ENCODE data around the gene JUP. TPM values are rescaled to one million over a fixed set of nuclear protein-coding genes. Genes with fewer than 3 reads are reported as not detected.

JUP gene
- total and polyA plus RNA-seq, 4 donors: 35.7 to 64.3 (median 44.7) TPM

GRCh38 chr17:41736983-41737679, 49.4 kb downstream of the JUP start:
- no peak for ATAC-seq (ENCODE audit: low FRiP score)
- Histone ChIP-seq H3K9me3 (ENCODE audit: control insufficient read depth, low read length) (no peaks in the 10 kb centered on the region), H3K4me1 (ENCODE audit: control insufficient read depth in 1 of 2, insufficient read depth in 2 of 2, low read length in 2 of 2) (no peaks in the 10 kb centered on the region), H3K36me3 (ENCODE audit: control insufficient read depth in 1 of 2, insufficient read depth in 2 of 2, low read length in 1 of 2) (no peaks in the 10 kb centered on the region), H3K4me3 (ENCODE audit: low read length in 2 of 2) (no peak overlapping the region), H3K27ac (ENCODE audit: low read depth in 1 of 2, low read length in 2 of 2) (no peak overlapping the region), H3K27me3 (ENCODE audit: control insufficient read depth in 1 of 2, insufficient read depth in 2 of 2, low read length in 1 of 2) (peaks cover 0 to 3% of the 10 kb centered on the region in 2 donors)
- WGBS, 2 donors: 67 to 69% methylated on average over 17 of the region's 17 CpGs
- no peak for DNase-seq
- intact Hi-C loops (cut with DNase I): no loop called here

GRCh38 chr17:41735744-41736143, 50.8 kb downstream of the JUP start:
- Histone ChIP-seq H3K9me3 (ENCODE audit: control insufficient read depth, low read length) (no peaks in the 10 kb centered on the region), H3K4me3 (ENCODE audit: low read length in 2 of 2) (no peak overlapping the region), H3K36me3 (ENCODE audit: control insufficient read depth in 1 of 2, insufficient read depth in 2 of 2, low read length in 1 of 2) (no peaks in the 10 kb centered on the region), H3K27me3 (ENCODE audit: control insufficient read depth in 1 of 2, insufficient read depth in 2 of 2, low read length in 1 of 2) (peaks cover 0 to 3% of the 10 kb centered on the region in 2 donors), H3K4me1 (ENCODE audit: control insufficient read depth in 1 of 2, insufficient read depth in 2 of 2, low read length in 2 of 2) (no peaks in the 10 kb centered on the region), H3K27ac (ENCODE audit: low read depth in 1 of 2, low read length in 2 of 2) (no peak overlapping the region)
- ATAC-seq (ENCODE audit: low FRiP score) (no peak), DNase-seq (no peak)
- intact Hi-C loops (cut with DNase I): no loop called here
- 90 to 93% methylated on average over 4 of the region's 4 CpGs for WGBS, 2 donors

- intact Hi-C loops (cut with DNase I): no loop called here
- peaks cover 0 to 3% of the 10 kb centered on the region in 2 donors for H3K27me3 ChIP-seq (ENCODE audit: control insufficient read depth in 1 of 2, insufficient read depth in 2 of 2, low read length in 1 of 2)
These were observed 51.6 kb downstream of the JUP start for GRCh38 chr17:41734949-41735313.

GRCh38 chr17:41734139-41734948, 52.2 kb downstream of the JUP start, which contains the start of gene HAP1:
Gene HAP1, minus strand, starts transcription at chr17:41734643. Its CDS starts 9 bp downstream, at chr17:41734634.
- intact Hi-C loops (cut with DNase I): no loop called here
- Histone ChIP-seq H3K4me3 (ENCODE audit: low read length in 2 of 2) (peak within 1 kb of the TSS; percentile 5 to 34), H3K27me3 (ENCODE audit: control insufficient read depth in 1 of 2, insufficient read depth in 2 of 2, low read length in 1 of 2) (peaks cover 0 to 3% of the 10 kb centered on the region in 2 donors), H3K36me3 (ENCODE audit: control insufficient read depth in 1 of 2, insufficient read depth in 2 of 2, low read length in 1 of 2) (no peaks in the 10 kb centered on the region), H3K9me3 (ENCODE audit: control insufficient read depth, low read length) (no peaks in the 10 kb centered on the region), H3K4me1 (ENCODE audit: control insufficient read depth in 1 of 2, insufficient read depth in 2 of 2, low read length in 2 of 2) (no peaks in the 10 kb centered on the region), H3K27ac (ENCODE audit: low read depth in 1 of 2, low read length in 2 of 2) (no peak within 1 kb of the TSS)
- ATAC-seq (ENCODE audit: low FRiP score) (peak; percentile 8), DNase-seq (peak in 1 of 2 donors; percentile 83)
- 0 to 1% methylated on average over 77 of the region's 77 CpGs for WGBS, 2 donors

More at GRCh38 chr17:41734949-41735313, 51.6 kb downstream of the JUP start:
- H3K27ac ChIP-seq (ENCODE audit: low read depth in 1 of 2, low read length in 2 of 2): no peak overlapping the region
- DNase-seq (no peak), ATAC-seq (ENCODE audit: low FRiP score) (no peak)
- WGBS, 2 donors: 3% methylated on average over 23 of the region's 23 CpGs
- H3K9me3 ChIP-seq (ENCODE audit: control insufficient read depth, low read length): no peaks in the 10 kb centered on the region
- no peaks in the 10 kb centered on the region for H3K4me1 ChIP-seq (ENCODE audit: control insufficient read depth in 1 of 2, insufficient read depth in 2 of 2, low read length in 2 of 2)
- no peak overlapping the region for H3K4me3 ChIP-seq (ENCODE audit: low read length in 2 of 2)
- H3K36me3 ChIP-seq (ENCODE audit: control insufficient read depth in 1 of 2, insufficient read depth in 2 of 2, low read length in 1 of 2): no peaks in the 10 kb centered on the region

- intact Hi-C loops (cut with DNase I): no loop called here
These were observed 53.0 kb downstream of the JUP start for GRCh38 chr17:41733348-41734138.

GRCh38 chr17:41731836-41732235, 54.7 kb downstream of the JUP start:
- DNase-seq (no peak), ATAC-seq (ENCODE audit: low FRiP score) (no peak)
- H3K36me3 ChIP-seq (ENCODE audit: control insufficient read depth in 1 of 2, insufficient read depth in 2 of 2, low read length in 1 of 2): no peaks in the 10 kb centered on the region
- no peak overlapping the region for H3K4me3 ChIP-seq (ENCODE audit: low read length in 2 of 2)
- H3K4me1 ChIP-seq (ENCODE audit: control insufficient read depth in 1 of 2, insufficient read depth in 2 of 2, low read length in 2 of 2): no peaks in the 10 kb centered on the region
- no peaks in the 10 kb centered on the region for H3K9me3 ChIP-seq (ENCODE audit: control insufficient read depth, low read length)
- 41 to 43% methylated on average over 3 of the region's 3 CpGs for WGBS, 2 donors
- intact Hi-C loops (cut with DNase I): no loop called here
- H3K27ac ChIP-seq (ENCODE audit: low read depth in 1 of 2, low read length in 2 of 2): no peak overlapping the region
- peaks cover 0 to 3% of the 10 kb centered on the region in 2 donors for H3K27me3 ChIP-seq (ENCODE audit: control insufficient read depth in 1 of 2, insufficient read depth in 2 of 2, low read length in 1 of 2)

More at GRCh38 chr17:41733348-41734138, 53.0 kb downstream of the JUP start:
- no peak overlapping the region for H3K27ac ChIP-seq (ENCODE audit: low read depth in 1 of 2, low read length in 2 of 2)
- DNase-seq (no peak), ATAC-seq (ENCODE audit: low FRiP score) (no peak)
- H3K27me3 ChIP-seq (ENCODE audit: control insufficient read depth in 1 of 2, insufficient read depth in 2 of 2, low read length in 1 of 2): peaks cover 0 to 3% of the 10 kb centered on the region in 2 donors
- no peak overlapping the region for H3K4me3 ChIP-seq (ENCODE audit: low read length in 2 of 2)
- H3K4me1 ChIP-seq (ENCODE audit: control insufficient read depth in 1 of 2, insufficient read depth in 2 of 2, low read length in 2 of 2): no peaks in the 10 kb centered on the region
- WGBS, 2 donors: 8 to 10% methylated on average over 36 to 40 of the region's 40 CpGs
- no peaks in the 10 kb centered on the region for H3K36me3 ChIP-seq (ENCODE audit: control insufficient read depth in 1 of 2, insufficient read depth in 2 of 2, low read length in 1 of 2)
- H3K9me3 ChIP-seq (ENCODE audit: control insufficient read depth, low read length): no peaks in the 10 kb centered on the region

GRCh38 chr17:41730479-41730878, 56.0 kb downstream of the JUP start:
- 43 to 50% methylated on average over 4 of the region's 4 CpGs for WGBS, 2 donors
- intact Hi-C loops (cut with DNase I): no loop called here
- H3K4me1 ChIP-seq (ENCODE audit: control insufficient read depth in 1 of 2, insufficient read depth in 2 of 2, low read length in 2 of 2): no peaks in the 10 kb centered on the region
- H3K4me3 ChIP-seq (ENCODE audit: low read length in 2 of 2): no peak overlapping the region
- ATAC-seq (ENCODE audit: low FRiP score) (no peak), DNase-seq (no peak)
- no peaks in the 10 kb centered on the region for H3K9me3 ChIP-seq (ENCODE audit: control insufficient read depth, low read length)
- no peak overlapping the region for H3K27ac ChIP-seq (ENCODE audit: low read depth in 1 of 2, low read length in 2 of 2)
- H3K36me3 ChIP-seq (ENCODE audit: control insufficient read depth in 1 of 2, insufficient read depth in 2 of 2, low read length in 1 of 2): no peaks in the 10 kb centered on the region
- peaks cover 0 to 3% of the 10 kb centered on the region in 2 donors for H3K27me3 ChIP-seq (ENCODE audit: control insufficient read depth in 1 of 2, insufficient read depth in 2 of 2, low read length in 1 of 2)

- Histone ChIP-seq H3K4me3 (ENCODE audit: low read length in 2 of 2) (no peak overlapping the region), H3K36me3 (ENCODE audit: control insufficient read depth in 1 of 2, insufficient read depth in 2 of 2, low read length in 1 of 2) (no peaks in the 10 kb centered on the region), H3K9me3 (ENCODE audit: control insufficient read depth, low read length) (no peaks in the 10 kb centered on the region), H3K4me1 (ENCODE audit: control insufficient read depth in 1 of 2, insufficient read depth in 2 of 2, low read length in 2 of 2) (no peaks in the 10 kb centered on the region), H3K27me3 (ENCODE audit: control insufficient read depth in 1 of 2, insufficient read depth in 2 of 2, low read length in 1 of 2) (no peaks in the 10 kb centered on the region), H3K27ac (ENCODE audit: low read depth in 1 of 2, low read length in 2 of 2) (no peak overlapping the region)
- 77 to 78% methylated on average over 12 of the region's 12 CpGs for WGBS, 2 donors
- no peak for ATAC-seq (ENCODE audit: low FRiP score)
- DNase-seq: no peak
- intact Hi-C loops (cut with DNase I): no loop called here
These were observed 58.5 kb downstream of the JUP start for GRCh38 chr17:41728056-41728455.

Measured in aorta (tissue), 5 donors.